Suppressor macrophage treated with lipopolysaccharide for 4 hours (primary cell): ENCODE results near the gene MC2R.
"Not testable (repeated sequence)": the region's sequence is repeated elsewhere in the genome, so short reads cannot be mapped to it uniquely, and the experiment has no call there.

ENCODE experiments used
- DNase-seq: peaks from one replicate; pipeline ENCODE4 v3.0.0-alpha.2; 2020

The MC2R gene

GRCh38 chr18:13892098-13892497 is 23.2 kb downstream of the MC2R start:
- DNase-seq, result no peak

- no peak for DNase-seq
Measured at GRCh38 chr18:13890761-13891361, 24.5 kb downstream of the MC2R start.

GRCh38 chr18:13889671-13890070 is 25.7 kb downstream of the MC2R start:
- no peak for DNase-seq

GRCh38 chr18:13888191-13888716 is 27.1 kb downstream of the MC2R start:
- no peak for DNase-seq

GRCh38 chr18:13885009-13885408 is 30.3 kb downstream of the MC2R start:
- no peak for DNase-seq

- no peak for DNase-seq
Measured at GRCh38 chr18:13879937-13880336, 35.4 kb downstream of the MC2R start.

- no peak for DNase-seq
Measured at GRCh38 chr18:13879492-13879891, 35.8 kb downstream of the MC2R start.

- DNase-seq, result no peak
Measured at GRCh38 chr18:13878857-13879256, 36.5 kb downstream of the MC2R start.

- DNase-seq, result no peak
Measured at GRCh38 chr18:13877157-13877556, 38.2 kb downstream of the MC2R start.

- no peak for DNase-seq
Measured at GRCh38 chr18:13874558-13874957, 40.8 kb downstream of the MC2R start.

GRCh38 chr18:13872932-13873331 is 42.4 kb downstream of the MC2R start:
- no peak for DNase-seq

- DNase-seq, result no peak
Measured at GRCh38 chr18:13872373-13872772, 43.0 kb downstream of the MC2R start.

- DNase-seq, result no peak
Measured at GRCh38 chr18:13871701-13872100, 43.6 kb downstream of the MC2R start.

GRCh38 chr18:13868501-13869271 is 46.6 kb downstream of the MC2R start:
- no peak for DNase-seq

- not testable (repeated sequence) for DNase-seq
Measured at GRCh38 chr18:13862898-13863297, 52.4 kb downstream of the MC2R start.

GRCh38 chr18:13849791-13850190 is 65.5 kb downstream of the MC2R start:
- DNase-seq, result no peak

- DNase-seq, result no peak
Measured at GRCh38 chr18:13836559-13836958, 78.8 kb downstream of the MC2R start.

- DNase-seq, result no peak
Measured at GRCh38 chr18:13835202-13835601, 80.1 kb downstream of the MC2R start.

GRCh38 chr18:13834496-13835015 is 80.8 kb downstream of the MC2R start:
- DNase-seq, result no peak
